Kidney tubule cell (primary cell): ENCODE data around the gene LIN28B.

Experiments
- DNase-seq: peaks from one replicate; pipeline ENCODE4 v3.0.0-alpha.2; 2018; ENCODE audit warnings: low spot score

LIN28B gene

GRCh38 chr6:105109955-105110895 is 153.3 kb downstream of the LIN28B start:
- no peak for DNase-seq

GRCh38 chr6:105111105-105111504 is 154.2 kb downstream of the LIN28B start:
- no peak for DNase-seq

DNA sequence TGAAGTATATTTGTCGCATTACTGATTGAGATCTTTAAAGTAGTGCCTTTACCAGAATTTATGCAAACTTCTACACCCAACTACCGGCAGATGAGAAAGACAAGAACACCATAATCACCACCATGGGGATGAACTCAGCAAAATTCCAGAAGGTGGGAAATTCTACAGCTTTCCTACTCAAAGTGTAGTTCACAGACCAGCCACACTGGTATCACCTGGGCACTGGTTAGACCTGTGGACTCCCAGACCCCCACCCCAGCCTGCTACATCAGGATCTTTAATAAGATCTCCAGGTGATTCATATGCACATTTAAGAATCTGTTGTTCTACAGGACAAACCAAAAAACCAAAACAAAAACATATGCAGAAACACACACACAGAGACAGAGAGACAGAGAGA is 155.0 kb downstream of the LIN28B start:
- DNase-seq, result no peak

DNA sequence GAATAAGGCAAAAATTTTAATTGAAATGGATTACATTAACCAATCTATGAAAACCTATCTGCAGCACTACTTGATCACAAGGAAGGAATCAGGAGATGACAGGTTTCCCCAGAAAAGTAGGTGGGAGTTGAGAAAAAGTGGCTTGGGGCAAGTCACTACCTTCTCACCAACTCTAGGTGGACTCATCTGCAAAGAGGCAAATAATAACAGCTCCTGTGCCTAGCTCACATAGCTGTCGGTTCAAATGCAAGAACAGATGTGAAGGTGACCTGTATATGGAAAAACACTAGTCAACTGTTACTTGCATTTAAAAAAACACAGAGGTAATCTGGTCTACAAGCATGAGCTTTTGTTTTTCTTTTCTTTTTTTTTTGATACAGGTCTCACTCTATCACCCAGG is 155.7 kb downstream of the LIN28B start:
- no peak for DNase-seq

GRCh38 chr6:105113422-105113821 is 156.5 kb downstream of the LIN28B start:
- DNase-seq, result no peak

DNA sequence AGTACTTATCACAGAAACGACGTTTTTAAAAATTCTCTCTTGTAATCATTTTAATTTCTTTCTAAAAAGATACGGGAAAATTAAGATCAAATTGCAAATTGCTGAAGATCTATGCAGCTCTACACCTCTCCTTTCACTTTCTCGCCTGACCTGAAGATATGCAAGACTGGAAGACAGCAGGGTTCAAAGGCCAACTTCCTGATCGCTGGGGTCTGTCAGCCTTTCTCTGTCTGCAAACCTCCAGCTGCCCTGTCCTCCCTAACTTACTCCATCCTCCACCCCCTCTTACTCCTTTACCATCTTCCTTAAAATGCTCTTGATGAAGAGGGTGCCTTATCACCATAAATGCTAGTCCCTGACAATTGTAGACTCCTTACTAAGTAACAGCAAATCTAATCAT is 159.2 kb downstream of the LIN28B start:
- DNase-seq, result no peak

GRCh38 chr6:105120570-105120969 is 163.7 kb downstream of the LIN28B start:
- no peak for DNase-seq

- no peak for DNase-seq
Observed at GRCh38 chr6:105121981-105122380, 165.1 kb downstream of the LIN28B start.

DNA sequence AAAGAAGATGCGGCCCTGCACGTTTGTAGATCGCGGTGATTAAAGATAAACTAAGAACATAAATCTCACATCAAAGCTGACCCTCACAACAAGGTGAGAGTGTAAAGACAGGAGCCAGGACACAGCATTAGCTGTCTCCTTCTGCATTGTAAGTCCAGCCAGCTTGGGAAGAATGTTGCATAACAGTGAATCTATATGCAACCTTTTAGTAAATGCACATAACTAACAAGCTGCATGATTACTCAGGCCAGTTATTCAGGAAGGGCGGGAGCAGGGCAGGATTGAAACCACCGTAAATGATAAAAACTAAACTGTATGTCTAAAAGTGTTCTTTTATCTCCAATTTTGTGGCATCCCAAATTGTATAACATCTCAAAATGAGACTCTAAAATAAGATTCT is 165.8 kb downstream of the LIN28B start:
- DNase-seq, result no peak
